HEK293T (cell line): ENCODE results near the gene PCDHA10.

ENCODE experiments used
- ARNT ChIP-seq: fragments of 450-650 bp; IDR thresholded peaks from 2 replicates; pipeline ENCODE4 v1.6.1; 2017; ENCODE audit warnings: mild to moderate bottlenecking
- BHLHE40 ChIP-seq: fragments of 450-650 bp; IDR thresholded peaks from 2 replicates; pipeline ENCODE4 v1.6.1; 2016; ENCODE audit warnings: mild to moderate bottlenecking, moderate library complexity, borderline replicate concordance
- CTBP1 ChIP-seq: fragments of 450-650 bp; IDR thresholded peaks from 2 replicates; pipeline ENCODE4 v1.6.1; 2016; ENCODE audit warnings: borderline replicate concordance
- ELF4 ChIP-seq: fragments of 450-650 bp; IDR thresholded peaks from 2 replicates; pipeline ENCODE4 v1.6.1; 2017; ENCODE audit warnings: antibody characterized with exemption
- FOXA1 ChIP-seq: fragments of 450-650 bp; IDR thresholded peaks from 2 replicates; pipeline ENCODE4 v1.6.1; 2016; ENCODE audit warnings: mild to moderate bottlenecking
- FOXK2 ChIP-seq: fragments of 450-650 bp; IDR thresholded peaks from 2 replicates; pipeline ENCODE4 v1.6.1; 2016; ENCODE audit warnings: mild to moderate bottlenecking
- FOXM1 ChIP-seq: fragments of 450-650 bp; IDR thresholded peaks from 2 replicates; pipeline ENCODE4 v1.6.1; 2017; ENCODE audit warnings: mild to moderate bottlenecking, borderline replicate concordance
- HDGF ChIP-seq: fragments of 450-650 bp; IDR thresholded peaks from 2 replicates; pipeline ENCODE4 v1.6.1; 2017; ENCODE audit warnings: antibody characterized with exemption, borderline replicate concordance
- L3MBTL2 ChIP-seq: fragments of 450-650 bp; conservative IDR thresholded peaks from 2 replicates; pipeline ENCODE4 v1.6.1; 2016; ENCODE audit warnings: mild to moderate bottlenecking
- NFRKB ChIP-seq: fragments of 450-650 bp; IDR thresholded peaks from 2 replicates; pipeline ENCODE4 v1.6.1; 2016; ENCODE audit warnings: mild to moderate bottlenecking, moderate library complexity
- SP1 ChIP-seq: fragments of 450-650 bp; IDR thresholded peaks from 2 replicates; pipeline ENCODE4 v1.6.1; 2017
- SUZ12 ChIP-seq: fragments of 450-650 bp; IDR thresholded peaks from 2 replicates; pipeline ENCODE4 v1.6.1; 2016; ENCODE audit warnings: mild to moderate bottlenecking
- TARDBP ChIP-seq: fragments of 450-650 bp; IDR thresholded peaks from 2 replicates; pipeline ENCODE4 v1.6.1; 2016
- ZNF384 ChIP-seq: fragments of 450-650 bp; IDR thresholded peaks from 2 replicates; pipeline ENCODE4 v1.6.1; 2016

DNA sequence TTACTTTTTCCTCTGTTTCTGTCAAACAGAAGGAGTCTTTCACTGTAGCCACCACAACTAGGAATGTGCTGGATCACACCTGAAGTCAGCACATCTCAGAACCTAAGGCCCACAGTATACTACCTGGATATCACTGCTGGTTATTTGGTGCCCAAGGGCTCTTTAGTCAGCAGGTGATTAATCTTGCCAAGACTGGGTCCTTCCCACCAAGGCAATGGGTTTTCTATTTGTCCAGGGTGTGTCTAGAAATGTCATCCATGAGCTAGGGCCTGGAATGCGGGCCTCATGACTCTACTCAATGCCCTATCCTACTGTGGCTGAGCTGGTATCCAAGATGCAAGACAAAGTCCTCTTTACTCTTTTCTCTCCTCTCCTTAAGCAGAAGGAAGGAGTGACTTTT is 60.6 kb downstream of the PCDHA10 start:
- no peak for TF ChIP-seq BHLHE40
- no peak for TF ChIP-seq ELF4
- no peak for TF ChIP-seq TARDBP
- no peak for TF ChIP-seq CTBP1
- TF ChIP-seq L3MBTL2, result no peak
- no peak for TF ChIP-seq NFRKB
- TF ChIP-seq SP1, result no peak
- TF ChIP-seq FOXK2, result no peak
- TF ChIP-seq FOXA1, result no peak
- no peak for TF ChIP-seq ZNF384
- no peak for TF ChIP-seq FOXM1
- TF ChIP-seq ARNT, result no peak
- no peak for TF ChIP-seq HDGF
- no peak for TF ChIP-seq SUZ12
